ENCODE measurements around the gene PGLYRP4.

DNA sequence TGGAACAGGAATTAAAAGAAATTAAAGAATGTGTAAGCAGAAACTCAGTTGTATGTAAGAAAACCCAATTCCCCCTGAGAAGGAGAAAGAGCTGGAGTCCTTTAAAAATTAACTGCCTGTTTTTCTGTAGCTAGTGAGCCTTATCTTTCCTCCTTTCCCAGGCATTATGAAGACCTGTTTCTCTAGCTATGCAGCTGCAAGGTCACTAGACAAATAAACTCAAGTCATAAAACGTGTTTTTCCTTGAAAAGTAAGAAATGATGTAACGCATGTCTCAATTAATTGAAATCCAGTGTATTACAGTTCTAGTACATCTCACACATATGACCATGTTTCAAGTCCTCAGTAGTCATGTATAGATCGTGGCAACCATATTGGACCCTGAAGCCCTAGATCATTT, 21.5 kb upstream of the PGLYRP4 start:
- no peak for TF ChIP-seq SUZ12 (IDR thresholded peaks at IDR 0.05; ENCODE audit: extremely low read depth, insufficient read depth, insufficient read length)
- TF ChIP-seq YY1 (IDR thresholded peaks at IDR 0.05; ENCODE audit: insufficient read depth, insufficient read length), result no peak
- TF ChIP-seq ZNF274 (IDR thresholded peaks at IDR 0.05; ENCODE audit: low read depth, low read length), result no peak
